GM18507 (cell line): ENCODE data around the gene RAB7B.

Experiments
- DNase-seq: peaks from one replicate; pipeline ENCODE4 v3.0.0; 2011; ENCODE audit warnings: low read depth; ENCODE audit not compliant: insufficient read length; ENCODE audit errors: extremely low spot score
- FAIRE-seq: peaks from 2 replicates; lab custom pipeline; 2011; peaks lifted over from hg19 to GRCh38; lab: Jason Lieb, UNC

RAB7B gene

DNA sequence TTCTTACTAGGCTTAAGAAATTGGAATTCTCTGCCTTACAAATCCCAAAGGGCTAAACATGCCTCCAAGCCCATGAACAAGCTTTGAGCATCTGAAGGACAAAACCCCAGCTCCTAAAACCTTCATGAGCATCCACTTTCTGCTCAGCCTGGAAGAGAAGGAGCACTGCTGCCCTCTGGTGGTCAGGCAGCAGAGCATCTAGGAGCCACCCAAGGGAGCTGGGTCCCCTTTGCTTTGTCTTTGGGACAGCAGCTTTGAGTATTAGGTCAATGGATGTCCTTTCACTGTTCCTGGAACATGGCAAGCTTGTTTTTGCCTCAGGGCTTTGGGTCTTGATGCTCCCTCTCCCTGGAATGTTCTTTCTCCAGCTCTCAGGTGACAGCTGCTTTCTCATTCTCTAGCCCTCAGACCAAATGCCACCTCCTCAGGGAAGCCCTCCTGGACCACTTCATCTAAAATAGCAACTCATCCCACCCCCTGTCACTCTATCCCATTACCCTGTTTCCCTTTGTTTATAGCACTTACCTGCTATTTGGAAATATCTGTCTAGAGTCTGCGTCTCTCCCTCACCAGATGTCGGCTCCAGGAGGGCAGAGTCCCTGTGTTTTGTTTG lies 25.7 kb downstream of the RAB7B start:
- FAIRE-seq (no peak), DNase-seq (peak; percentile 60)

DNA sequence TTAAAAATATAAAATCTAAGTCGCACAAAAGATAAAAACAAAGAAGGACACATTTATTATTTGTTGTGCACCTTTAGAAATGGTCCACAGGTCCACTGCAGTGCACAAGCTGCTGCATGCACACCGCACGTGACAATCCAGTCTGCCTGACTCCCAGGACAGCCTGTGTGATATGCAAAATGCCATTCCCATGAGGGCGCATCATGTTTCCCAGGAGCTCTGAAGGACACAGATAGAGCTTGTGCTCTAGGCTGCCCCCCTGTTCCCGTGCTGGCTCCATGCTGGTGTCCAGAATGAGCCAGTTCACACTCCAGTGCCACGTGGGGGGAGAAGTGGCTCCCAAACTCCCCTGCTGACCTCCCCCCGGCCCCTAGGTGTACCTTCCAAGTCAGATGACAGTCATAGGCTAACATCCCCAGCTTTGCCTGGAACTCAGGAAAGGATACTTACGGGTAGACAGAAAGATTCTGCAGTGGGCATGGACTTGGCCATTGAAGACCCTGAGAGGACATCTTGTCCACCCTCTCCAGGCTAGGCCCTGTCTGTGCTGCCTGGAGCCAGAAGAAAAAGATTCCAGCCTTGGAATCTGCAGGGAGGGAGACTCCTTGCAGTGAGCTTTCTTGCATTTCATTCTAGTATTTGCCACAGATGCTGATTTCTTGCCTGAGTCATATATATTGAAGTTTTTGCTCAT lies 26.3 kb downstream of the RAB7B start:
- no peak for DNase-seq
- FAIRE-seq: no peak

DNA sequence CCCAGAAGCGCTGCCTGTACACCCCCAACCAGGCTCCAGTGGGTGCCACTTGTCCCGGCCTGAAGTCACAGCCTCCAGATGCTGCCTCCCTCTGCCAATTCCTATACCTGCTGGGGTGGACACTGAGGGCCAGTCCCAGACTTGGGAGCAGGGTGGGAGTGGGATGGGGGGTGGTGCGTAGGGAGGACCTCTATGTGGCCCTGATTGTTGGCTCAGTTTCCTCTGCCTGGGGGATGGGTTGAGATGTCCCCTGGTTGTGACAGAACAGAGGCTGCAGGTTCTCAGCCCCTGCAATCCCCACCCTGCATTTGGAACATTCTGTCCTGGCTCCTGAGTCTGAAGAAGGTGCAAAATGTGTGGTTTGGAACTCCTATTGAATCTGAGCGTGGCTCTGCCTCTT lies 27.2 kb downstream of the RAB7B start:
- DNase-seq (no peak), FAIRE-seq (no peak)

DNA sequence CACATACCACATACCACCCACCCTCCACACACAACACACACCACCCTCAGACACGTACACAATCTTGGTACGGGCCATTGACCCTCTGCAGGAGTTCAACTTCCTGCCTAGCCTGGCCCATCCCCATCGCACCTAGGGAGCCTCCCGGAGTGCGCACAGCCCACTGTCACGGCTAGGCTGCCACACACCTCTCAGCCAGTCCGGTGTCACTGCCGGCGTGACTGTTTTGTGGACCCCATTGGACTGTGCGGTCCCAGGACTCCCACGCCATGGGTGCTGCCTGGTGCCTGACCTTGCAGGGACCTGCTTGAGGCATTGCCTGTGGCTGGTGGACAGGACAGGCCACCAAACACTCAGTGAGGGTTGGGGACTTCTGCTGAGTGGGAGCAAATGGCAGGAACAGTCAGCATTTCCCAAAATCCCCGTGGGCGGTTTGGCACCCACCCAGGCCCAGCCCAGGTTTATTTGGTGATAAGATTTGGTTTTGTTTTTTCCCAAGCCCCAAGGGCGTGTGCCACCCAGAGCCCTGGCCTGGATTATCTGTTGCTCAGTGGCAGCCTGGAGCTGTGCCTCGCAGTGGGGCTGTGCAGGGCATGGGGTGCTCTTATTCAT lies 27.7 kb downstream of the RAB7B start:
- FAIRE-seq (no peak), DNase-seq (no peak)

DNA sequence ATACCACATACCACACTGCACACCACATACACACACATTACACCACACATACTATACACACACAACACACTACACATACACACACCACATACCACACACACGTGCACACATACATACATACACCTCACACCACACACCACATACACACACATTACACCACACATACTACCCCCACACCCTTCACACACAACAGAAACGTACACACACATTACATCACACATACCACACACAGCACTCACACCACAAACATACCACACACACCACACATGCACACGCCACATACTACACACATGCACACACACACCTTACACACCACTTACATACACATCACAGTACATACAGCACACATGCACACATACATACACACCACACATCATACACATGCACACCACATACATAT lies 28.5 kb downstream of the RAB7B start:
- DNase-seq (no peak), FAIRE-seq (no peak)

DNA sequence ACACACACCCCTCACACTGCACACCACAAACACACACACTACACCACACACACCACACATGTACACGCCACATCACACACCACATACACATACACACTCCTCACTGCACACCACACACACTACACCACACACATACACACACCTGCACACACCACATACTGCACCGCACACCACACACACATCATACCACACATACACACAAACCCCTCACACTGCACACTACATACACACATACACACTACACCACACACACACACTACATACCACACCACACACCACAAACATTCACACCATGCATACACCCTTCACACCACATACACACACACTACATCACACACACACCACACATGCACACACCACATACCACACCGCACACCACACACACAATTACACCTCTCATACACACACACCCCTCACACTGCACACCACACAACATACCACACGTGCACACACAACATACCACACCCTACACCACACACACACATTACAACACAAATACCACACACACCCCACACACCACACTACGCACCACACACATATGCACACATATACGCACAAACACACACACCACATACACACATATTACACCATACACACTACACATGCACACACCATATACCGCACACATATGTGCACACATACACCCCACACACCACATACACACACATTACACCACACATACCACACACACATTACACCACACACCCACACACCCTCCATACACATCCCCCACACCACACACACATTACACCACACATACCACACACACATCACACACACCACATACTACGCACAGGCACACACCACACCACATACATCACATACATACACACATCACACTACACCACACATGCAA lies 29.6 kb downstream of the RAB7B start:
- DNase-seq: no peak

DNA sequence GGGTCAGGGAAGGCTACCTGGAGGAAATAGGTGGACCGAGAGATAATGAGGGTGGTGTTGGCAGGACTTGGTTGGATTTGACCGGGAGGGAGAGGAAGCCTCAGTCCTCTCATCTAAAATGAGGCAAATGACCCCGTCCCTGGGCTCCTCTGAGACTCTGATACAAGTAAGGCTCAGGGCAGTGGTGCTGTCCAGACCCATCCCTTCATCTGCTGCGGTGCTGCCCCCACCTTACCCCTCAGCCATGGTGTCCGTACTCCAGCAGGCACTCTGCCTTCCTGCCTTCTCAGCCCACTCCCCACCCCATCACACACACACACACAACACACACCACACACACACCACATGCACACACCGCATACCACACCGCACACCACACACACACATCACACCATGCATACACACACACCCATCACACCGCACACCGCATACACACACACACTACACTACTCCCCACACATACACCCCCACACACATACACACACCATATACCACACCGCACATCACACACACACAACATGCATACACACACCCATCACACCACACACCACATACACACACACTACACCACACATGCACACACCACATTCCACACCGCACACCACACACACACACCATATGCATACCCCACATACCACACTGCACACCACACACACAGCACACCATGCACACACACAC lies 30.6 kb downstream of the RAB7B start:
- no peak for FAIRE-seq
- DNase-seq: no peak

More for the DNA sequence above, 29.6 kb downstream of the RAB7B start:
- no peak for FAIRE-seq

DNA sequence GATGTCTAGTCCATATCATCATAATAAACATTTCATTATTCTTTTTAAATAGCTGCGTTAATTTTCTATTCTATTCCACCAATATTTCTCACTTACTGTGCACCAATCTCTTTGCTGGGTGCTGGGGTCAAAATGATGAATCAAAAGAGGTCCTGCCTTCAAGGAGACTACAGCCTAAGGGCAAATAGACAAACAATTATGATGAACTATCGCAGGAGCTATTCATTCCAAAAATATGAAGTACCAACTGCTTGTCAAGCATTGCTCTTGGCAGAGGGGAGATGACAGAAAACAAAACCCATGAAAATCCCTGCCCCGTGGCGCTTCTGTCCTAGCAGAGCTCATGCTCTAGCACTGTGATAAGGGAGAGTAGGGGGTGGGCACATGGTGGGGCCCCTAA lies 31.1 kb downstream of the RAB7B start:
- FAIRE-seq (no peak), DNase-seq (no peak)

DNA sequence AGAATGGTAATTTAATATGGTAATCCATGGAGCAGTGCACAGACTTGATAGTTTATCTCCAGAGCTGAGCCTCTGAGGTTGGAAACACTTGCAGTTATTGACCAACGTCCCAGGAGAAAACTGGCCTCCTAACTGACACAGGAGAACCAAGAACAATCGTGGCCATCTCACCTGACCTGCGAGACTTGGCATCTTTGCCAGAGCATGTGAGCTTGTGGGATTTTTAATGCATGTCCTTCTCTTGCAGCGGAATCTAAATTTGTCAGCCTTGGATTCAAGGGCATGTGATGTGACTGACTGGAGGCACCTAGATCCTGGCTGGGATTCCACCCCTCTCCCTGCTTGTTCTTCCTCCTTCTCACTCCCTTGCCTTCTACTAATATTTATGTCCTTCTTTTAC lies 32.1 kb downstream of the RAB7B start:
- DNase-seq (no peak), FAIRE-seq (no peak)

DNA sequence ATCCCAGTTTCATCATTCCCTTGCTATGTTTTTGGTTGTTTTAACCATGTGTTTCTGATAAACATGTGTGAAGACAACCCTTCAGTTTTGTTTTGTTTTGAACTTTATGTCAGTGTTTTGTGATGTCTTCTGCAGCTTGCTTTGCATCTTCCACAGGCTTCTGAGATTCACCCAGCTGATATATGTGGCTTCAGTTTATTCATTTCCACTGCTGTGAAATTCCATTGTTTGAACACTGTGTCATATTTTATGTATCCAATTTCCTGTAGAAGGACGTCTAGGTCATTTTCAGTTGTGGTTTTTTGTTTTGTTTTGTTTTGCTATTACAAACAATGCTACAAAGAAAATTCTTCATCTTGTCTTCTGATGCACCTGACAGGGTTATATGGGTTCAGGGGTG lies 32.7 kb downstream of the RAB7B start:
- DNase-seq (no peak), FAIRE-seq (no peak)

DNA sequence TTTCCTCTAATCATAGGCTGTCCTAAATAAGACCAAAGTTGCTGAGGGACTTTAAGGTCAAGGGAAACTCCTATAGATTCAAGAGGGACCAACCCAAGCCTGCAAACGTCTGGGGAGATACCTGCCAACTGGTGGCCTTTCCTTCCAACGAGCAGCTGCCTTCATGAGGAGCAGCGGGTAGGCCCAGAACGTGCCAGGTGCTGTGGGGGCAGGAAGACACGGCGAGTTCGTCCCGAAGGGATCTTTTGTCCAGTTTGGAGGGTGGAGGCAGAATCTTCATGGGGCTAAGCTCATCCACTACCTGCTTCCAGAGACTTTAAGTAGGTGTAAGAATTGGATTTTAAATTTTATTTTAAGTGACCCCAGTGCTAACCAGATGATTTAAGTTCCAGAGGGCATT lies 34.0 kb downstream of the RAB7B start:
- FAIRE-seq: no peak

DNA sequence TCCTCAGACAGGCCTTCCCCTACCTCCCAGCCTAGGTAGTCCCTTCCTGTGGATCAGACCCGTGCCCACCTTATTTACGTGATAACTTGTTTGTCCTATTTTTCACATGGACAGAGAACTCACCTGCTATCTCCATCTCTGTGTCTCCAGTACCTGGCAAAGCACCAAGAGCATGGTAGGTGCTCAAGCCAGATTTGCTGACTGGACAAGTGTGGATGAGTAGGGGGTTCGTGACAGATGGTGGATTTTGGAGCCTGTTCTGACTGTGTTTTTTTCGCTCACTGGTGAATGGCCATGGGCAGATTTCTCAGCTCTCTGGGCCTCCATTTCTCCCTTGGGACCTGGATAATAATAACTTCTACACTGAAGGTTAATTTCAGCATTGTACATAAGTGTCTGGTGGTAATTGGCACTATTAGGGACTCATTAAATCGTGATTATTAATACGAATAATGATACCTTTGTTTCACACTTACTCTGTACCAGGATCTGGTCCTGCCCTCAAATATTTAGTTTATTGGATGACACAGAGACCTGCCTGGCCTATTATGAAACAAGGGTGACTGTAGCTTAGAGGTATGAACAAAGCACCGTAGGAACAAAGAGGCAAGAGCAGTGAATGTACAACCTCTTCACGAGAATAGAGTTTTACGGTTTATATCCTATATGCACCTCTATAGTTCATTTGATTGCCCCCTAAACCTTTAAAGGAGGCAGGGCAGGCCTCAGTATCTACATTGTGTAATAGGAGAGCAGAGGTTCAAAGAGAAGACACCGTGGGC lies 35.5 kb downstream of the RAB7B start:
- FAIRE-seq (no peak), DNase-seq (no peak)

More for the DNA sequence above, 34.0 kb downstream of the RAB7B start:
- DNase-seq: no peak

DNA sequence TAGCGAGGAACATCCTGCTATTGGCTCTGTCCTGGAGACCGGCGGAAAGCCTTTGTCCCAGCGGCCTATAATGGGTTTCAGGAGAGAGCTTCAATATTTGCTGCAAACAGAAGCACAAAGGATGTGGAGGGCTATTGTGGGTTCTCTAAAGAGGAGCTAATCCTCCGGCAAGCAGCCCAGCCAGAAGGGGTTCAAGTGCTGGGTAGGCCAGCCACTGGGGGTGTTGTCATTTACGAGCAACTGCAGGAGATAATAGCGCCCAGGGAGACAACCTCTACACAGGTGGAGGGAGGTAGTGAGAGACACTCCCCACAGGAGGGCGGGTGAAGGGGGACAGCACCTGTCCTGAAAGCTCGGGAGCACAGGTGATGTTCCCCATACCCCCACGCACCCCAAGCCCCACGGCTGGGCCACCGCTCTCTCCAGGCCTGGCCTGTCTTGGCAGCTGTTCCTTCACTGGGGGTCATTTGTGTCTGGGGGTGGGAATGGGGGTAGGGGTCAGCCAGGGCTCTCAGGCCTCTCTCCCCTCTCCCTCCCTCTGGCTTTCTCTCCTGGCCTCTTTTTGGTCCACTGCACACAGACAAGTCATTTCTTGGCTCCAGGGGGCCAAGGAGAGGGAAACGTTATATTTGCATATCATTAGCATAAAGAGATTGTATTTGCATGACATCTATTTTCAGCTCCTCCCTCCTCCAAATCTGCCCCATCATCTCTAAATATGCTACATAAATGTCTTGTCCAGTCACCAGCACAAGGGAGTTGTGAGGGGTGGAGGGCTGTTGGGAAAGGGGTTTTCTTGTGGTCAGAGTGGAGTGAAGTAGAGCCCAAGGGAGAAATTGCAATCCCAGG lies 37.9 kb downstream of the RAB7B start:
- FAIRE-seq (no peak), DNase-seq (no peak)

DNA sequence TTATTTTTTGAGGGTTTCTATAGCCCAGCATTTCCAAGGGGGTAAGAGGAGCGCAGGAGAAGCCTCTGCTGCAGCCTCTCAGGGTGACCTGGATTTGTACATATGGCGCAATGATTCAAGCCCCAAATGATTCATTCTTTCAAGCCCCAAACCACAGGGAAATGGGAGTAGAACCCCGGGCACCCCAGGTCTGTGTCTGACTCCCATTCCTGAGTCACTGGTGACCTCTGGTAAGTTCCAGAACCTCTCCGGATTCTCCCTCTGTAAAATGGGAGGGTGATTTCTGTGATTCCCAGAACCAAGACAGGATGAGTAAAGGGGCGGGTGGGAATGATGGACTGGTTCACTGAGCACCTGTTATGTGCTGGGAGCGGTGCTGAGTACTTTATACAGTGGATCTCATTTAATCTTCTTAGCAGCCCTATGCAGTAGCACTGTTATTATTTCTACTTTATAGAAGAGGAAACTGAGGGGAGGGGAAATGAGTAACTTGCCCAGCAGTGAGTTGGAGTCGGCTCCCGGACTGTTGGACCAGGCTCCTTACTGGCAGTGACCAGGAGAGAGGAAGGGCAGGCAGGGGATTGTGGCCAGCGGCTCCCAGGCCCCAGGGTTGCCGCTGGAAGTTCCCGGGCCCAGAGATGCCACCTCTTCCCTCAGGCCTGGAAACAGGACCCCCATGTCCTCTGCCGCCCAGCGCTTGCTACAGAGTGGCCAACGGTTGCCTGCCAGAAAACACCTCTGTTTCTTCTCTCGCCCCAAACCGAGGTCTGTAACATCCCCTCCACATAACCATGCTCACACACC lies 39.6 kb downstream of the RAB7B start:
- DNase-seq: no peak
- no peak for FAIRE-seq

DNA sequence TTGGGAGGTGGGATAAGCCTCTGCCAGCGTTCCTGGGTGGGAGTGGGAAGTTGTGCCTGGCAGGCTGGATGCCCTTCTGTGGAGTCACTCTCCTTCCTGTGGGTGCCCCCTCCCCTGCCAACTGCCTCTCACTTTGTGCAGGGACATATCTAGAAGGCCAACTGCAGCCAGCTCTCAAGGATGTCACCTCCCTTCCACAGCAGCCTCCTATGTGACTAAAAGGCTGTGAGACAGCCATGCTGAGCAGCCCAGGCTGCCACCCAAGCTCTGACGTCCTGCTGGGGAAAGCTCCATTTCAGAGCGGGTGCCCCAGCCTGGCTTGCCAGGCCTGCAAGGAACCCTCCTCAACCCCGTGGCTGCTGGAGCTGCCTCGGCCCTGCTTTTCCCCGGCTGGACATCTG lies 40.4 kb downstream of the RAB7B start:
- FAIRE-seq: no peak
- no peak for DNase-seq

DNA sequence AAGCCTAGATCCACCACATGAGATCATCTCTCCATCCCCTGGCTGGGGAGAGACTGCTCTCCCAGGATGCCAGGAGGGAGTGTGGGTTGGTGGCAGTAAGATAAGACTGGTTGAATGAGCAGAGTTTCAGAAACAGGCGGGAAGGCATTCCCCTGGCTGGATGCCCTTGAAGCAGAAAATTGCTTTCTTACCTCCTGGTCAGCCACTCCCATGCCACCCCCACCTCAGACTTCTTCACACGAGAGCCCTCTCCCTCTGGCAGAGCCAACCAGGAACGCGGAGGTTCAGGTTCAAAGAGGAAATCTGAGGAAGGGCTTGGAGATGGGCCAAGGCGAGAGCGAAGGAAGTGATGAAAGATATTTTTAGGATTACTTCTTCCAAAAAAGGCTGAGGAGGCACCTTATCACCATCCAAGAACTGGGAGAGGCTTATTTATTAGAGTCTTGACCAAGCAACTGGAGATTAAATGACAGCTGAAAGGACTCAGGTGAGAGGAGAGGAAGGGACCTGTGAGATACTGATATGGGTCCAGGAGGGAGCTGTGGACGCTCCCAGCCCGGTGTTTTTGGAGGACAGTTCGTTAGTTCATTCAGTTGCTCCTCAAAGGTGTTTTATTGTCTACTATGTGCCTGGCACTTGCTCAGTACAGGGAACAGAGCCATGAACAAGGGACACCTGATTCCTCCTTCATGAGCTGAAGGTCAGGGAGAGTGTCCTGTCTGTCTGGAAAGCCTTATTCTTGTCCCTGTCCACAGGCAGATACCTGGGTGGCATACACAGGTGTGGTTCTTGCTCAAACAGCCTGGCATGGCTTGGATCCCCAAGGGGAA lies 41.0 kb downstream of the RAB7B start:
- FAIRE-seq: no peak
- no peak for DNase-seq

DNA sequence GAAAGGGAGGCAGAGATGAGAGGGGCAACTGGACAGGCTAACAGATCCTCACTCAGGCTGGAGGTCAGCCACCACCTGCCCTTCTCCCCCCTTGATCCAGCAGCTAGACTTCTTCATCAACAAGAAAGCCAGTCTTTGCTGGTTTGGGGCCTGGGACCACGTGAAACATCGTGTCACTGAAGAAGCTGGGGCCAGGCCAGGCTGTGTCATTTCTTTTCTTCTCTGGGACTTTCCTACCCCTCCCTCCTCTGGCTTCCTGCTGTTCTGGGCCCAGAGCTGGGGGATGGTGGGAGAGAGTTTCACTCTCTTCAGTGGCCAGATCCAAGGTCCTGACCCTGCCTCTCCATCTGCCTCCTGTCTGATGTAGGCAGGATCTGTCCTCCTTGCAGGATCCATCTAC lies 41.8 kb downstream of the RAB7B start:
- no peak for DNase-seq

More for the DNA sequence above, 41.8 kb downstream of the RAB7B start:
- no peak for FAIRE-seq
